Frontal cortex (tissue), 4 donors: ENCODE measurements around the gene NCKAP5L. TPM values are rescaled to one million over a fixed set of nuclear protein-coding genes. Genes with fewer than 3 reads are reported as not detected.

Source experiments
- DNase-seq, 2 donors: peaks; one replicate each; pipeline ENCODE4 v3.0.0; 2012; ENCODE audit warnings: low spot score in 2 of 2
- FAIRE-seq: peaks from 2 replicates; lab custom pipeline; 2012; peaks lifted over from hg19 to GRCh38; lab: Jason Lieb, UNC
- total RNA-seq: library from RNA; depleted of rRNA; stranded (reverse); fragments of >200 nt; gene quantifications from one replicate; pipeline ENCODE4 v1.2.3, GENCODE V29; 2014
- donor health status: control.
- donor health status: control.
- donor health status: control.

Gene NCKAP5L
- total RNA-seq, 1 donor from 2014 or later: 7.3 TPM

- no peak for FAIRE-seq
- no peak for DNase-seq
These were observed 22.8 kb downstream of the NCKAP5L start for GRCh38 chr12:49805409-49805808.

- FAIRE-seq (no peak), DNase-seq (no peak)
These were observed 23.4 kb downstream of the NCKAP5L start for GRCh38 chr12:49804821-49805220.

GRCh38 chr12:49803693-49804450, 24.3 kb downstream of the NCKAP5L start:
- no peak for FAIRE-seq
- DNase-seq: no peak

GRCh38 chr12:49801141-49802063, 26.8 kb downstream of the NCKAP5L start:
- FAIRE-seq (no peak), DNase-seq (no peak)

GRCh38 chr12:49800421-49801140, 27.6 kb downstream of the NCKAP5L start:
- FAIRE-seq (no peak), DNase-seq (no peak)

GRCh38 chr12:49798934-49799333, 29.3 kb downstream of the NCKAP5L start:
- DNase-seq (no peak), FAIRE-seq (no peak)

GRCh38 chr12:49798248-49798647, 30.0 kb downstream of the NCKAP5L start:
- no peak for DNase-seq
- no peak for FAIRE-seq

GRCh38 chr12:49797449-49797776, 30.8 kb downstream of the NCKAP5L start:
- FAIRE-seq: no peak
- DNase-seq: no peak

- DNase-seq (no peak), FAIRE-seq (no peak)
These were observed 31.4 kb downstream of the NCKAP5L start for GRCh38 chr12:49796606-49797448.

GRCh38 chr12:49796155-49796554, 32.1 kb downstream of the NCKAP5L start:
- FAIRE-seq: no peak
- no peak for DNase-seq

GRCh38 chr12:49795654-49796105, 32.5 kb downstream of the NCKAP5L start:
- DNase-seq: no peak
- no peak for FAIRE-seq

GRCh38 chr12:49794811-49795653, 33.2 kb downstream of the NCKAP5L start:
- FAIRE-seq (no peak), DNase-seq (no peak)

- no peak for DNase-seq
- FAIRE-seq: no peak
These were observed 34.2 kb downstream of the NCKAP5L start for GRCh38 chr12:49794021-49794420.

- FAIRE-seq: no peak
These were observed 34.6 kb downstream of the NCKAP5L start for GRCh38 chr12:49793620-49794019.

GRCh38 chr12:49792976-49793580, 35.1 kb downstream of the NCKAP5L start:
- FAIRE-seq (no peak), DNase-seq (no peak)

More at GRCh38 chr12:49793620-49794019, 34.6 kb downstream of the NCKAP5L start:
- DNase-seq: no peak

- FAIRE-seq: no peak
- no peak for DNase-seq
These were observed 35.8 kb downstream of the NCKAP5L start for GRCh38 chr12:49792181-49792970.

- no peak for DNase-seq
- no peak for FAIRE-seq
These were observed 36.5 kb downstream of the NCKAP5L start for GRCh38 chr12:49791700-49792099.
